ENCODE results near the gene CMTM7.
"Not testable (repeated sequence)": the region's sequence is repeated elsewhere in the genome, so short reads cannot be mapped to it uniquely, and the experiment has no call there.

CMTM7 gene

GRCh38 chr3:32456429-32457130 lies 64.9 kb downstream of the CMTM7 start:
- in situ Hi-C loops (cut with MboI; ENCODE audit: low sequenced_read_pairs): no loop called here

- in situ Hi-C loops (cut with MboI; ENCODE audit: low sequenced_read_pairs): no loop called here
Observed at GRCh38 chr3:32457971-32458471, 66.4 kb downstream of the CMTM7 start.

- in situ Hi-C loops (cut with MboI; ENCODE audit: low sequenced_read_pairs): no loop called here
Observed at GRCh38 chr3:32459450-32459849, 67.8 kb downstream of the CMTM7 start.

GRCh38 chr3:32460031-32460749 lies 68.5 kb downstream of the CMTM7 start:
- in situ Hi-C loops (cut with MboI; ENCODE audit: low sequenced_read_pairs): no loop called here

- in situ Hi-C loops (cut with MboI; ENCODE audit: low sequenced_read_pairs): not testable (repeated sequence)
Observed at GRCh38 chr3:32460817-32461496, 69.3 kb downstream of the CMTM7 start.

- in situ Hi-C loops (cut with MboI; ENCODE audit: low sequenced_read_pairs): not testable (repeated sequence)
Observed at GRCh38 chr3:32462191-32462986, 70.7 kb downstream of the CMTM7 start.

- in situ Hi-C loops (cut with MboI; ENCODE audit: low sequenced_read_pairs): not testable (repeated sequence)
Observed at GRCh38 chr3:32463415-32463814, 71.8 kb downstream of the CMTM7 start.

GRCh38 chr3:32464726-32465125 lies 73.1 kb downstream of the CMTM7 start:
- in situ Hi-C loops (cut with MboI; ENCODE audit: low sequenced_read_pairs): not testable (repeated sequence)

- in situ Hi-C loops (cut with MboI; ENCODE audit: low sequenced_read_pairs): not testable (repeated sequence)
Observed at GRCh38 chr3:32466808-32467207, 75.2 kb downstream of the CMTM7 start.

- in situ Hi-C loops (cut with MboI; ENCODE audit: low sequenced_read_pairs): no loop called here
Observed at GRCh38 chr3:32467333-32468070, 75.8 kb downstream of the CMTM7 start.

- in situ Hi-C loops (cut with MboI; ENCODE audit: low sequenced_read_pairs): no loop called here
Observed at GRCh38 chr3:32469151-32469874, 77.7 kb downstream of the CMTM7 start.

- in situ Hi-C loops (cut with MboI; ENCODE audit: low sequenced_read_pairs): no loop called here
Observed at GRCh38 chr3:32470362-32470761, 78.7 kb downstream of the CMTM7 start.

GRCh38 chr3:32471246-32471645 lies 79.6 kb downstream of the CMTM7 start:
- in situ Hi-C loops (cut with MboI; ENCODE audit: low sequenced_read_pairs): no loop called here

- in situ Hi-C loops (cut with MboI; ENCODE audit: low sequenced_read_pairs): not testable (repeated sequence)
Observed at GRCh38 chr3:32472151-32472550, 80.5 kb downstream of the CMTM7 start.

GRCh38 chr3:32474201-32474600 lies 82.5 kb downstream of the CMTM7 start:
- in situ Hi-C loops (cut with MboI; ENCODE audit: low sequenced_read_pairs): no loop called here

GRCh38 chr3:32480604-32481003 lies 89.0 kb downstream of the CMTM7 start:
- in situ Hi-C loops (cut with MboI; ENCODE audit: low sequenced_read_pairs): no loop called here

- in situ Hi-C loops (cut with MboI; ENCODE audit: low sequenced_read_pairs): no loop called here
Observed at GRCh38 chr3:32481791-32482631, 90.4 kb downstream of the CMTM7 start.

- in situ Hi-C loops (cut with MboI; ENCODE audit: low sequenced_read_pairs): no loop called here
Observed at GRCh38 chr3:32482693-32483092, 91.0 kb downstream of the CMTM7 start.

GRCh38 chr3:32483772-32484171 lies 92.1 kb downstream of the CMTM7 start:
- in situ Hi-C loops (cut with MboI; ENCODE audit: low sequenced_read_pairs): no loop called here
